AG04450 (cell line): ENCODE results near the gene TRIM27. TPM values are rescaled to one million over a fixed set of nuclear protein-coding genes. Genes with fewer than 3 reads are reported as not detected.

Experiments used
- CTCF ChIA-PET: fragments of 300-600, 350-600 bp; formaldehyde crosslinking; extraction: SDS; loops from one replicate; lab custom pipeline; 2022; ENCODE audit warnings: antibody characterized with exemption, inconsistent platforms; lab: Charles Lee
- POLR2A ChIA-PET: fragments of 350-600 bp; formaldehyde crosslinking; extraction: SDS; loops from one replicate; lab custom pipeline; 2021; ENCODE audit warnings: antibody characterized with exemption, inconsistent platforms; lab: Yijun Ruan, JAX
- DNase-seq: peaks from one replicate; pipeline ENCODE4 v3.0.0-alpha.2; 2011; ENCODE audit warnings: low read depth, low spot score
- H3K27ac ChIP-seq: one replicate; pipeline ENCODE4 v1.5.1; 2012; ENCODE audit warnings: low read depth, low read length, control low read depth
- H3K27me3 ChIP-seq: one replicate; pipeline ENCODE4 v1.6.0; 2012; ENCODE audit warnings: low read length; ENCODE audit not compliant: control insufficient read depth, insufficient read depth
- H3K4me3 ChIP-seq: 2 replicates; pipeline ENCODE4 v1.5.1; 2011; ENCODE audit warnings: mild to moderate bottlenecking, low read depth, low read length, control low read depth
- H3K9me3 ChIP-seq: 2 replicates; pipeline ENCODE4 v1.5.1; 2012; ENCODE audit warnings: low read length; ENCODE audit not compliant: control insufficient read depth, insufficient read depth
- polyA plus RNA-seq: library from polyadenylated mRNA; depleted of rRNA; stranded (reverse); fragments of >200 nt; gene quantifications from 2 replicates; pipeline ENCODE4 v1.2.3, GENCODE V29; 2011
- TF ChIP-seq, protein P1 (sequence below): IDR thresholded peaks from 2 replicates; pipeline ENCODE4 v1.5.1; 2011; ENCODE audit warnings: low read depth, low read length, control low read depth, inconsistent platforms

TRIM27 gene
- polyA plus RNA-seq, 1 experiment, result 73.8 TPM

DNA sequence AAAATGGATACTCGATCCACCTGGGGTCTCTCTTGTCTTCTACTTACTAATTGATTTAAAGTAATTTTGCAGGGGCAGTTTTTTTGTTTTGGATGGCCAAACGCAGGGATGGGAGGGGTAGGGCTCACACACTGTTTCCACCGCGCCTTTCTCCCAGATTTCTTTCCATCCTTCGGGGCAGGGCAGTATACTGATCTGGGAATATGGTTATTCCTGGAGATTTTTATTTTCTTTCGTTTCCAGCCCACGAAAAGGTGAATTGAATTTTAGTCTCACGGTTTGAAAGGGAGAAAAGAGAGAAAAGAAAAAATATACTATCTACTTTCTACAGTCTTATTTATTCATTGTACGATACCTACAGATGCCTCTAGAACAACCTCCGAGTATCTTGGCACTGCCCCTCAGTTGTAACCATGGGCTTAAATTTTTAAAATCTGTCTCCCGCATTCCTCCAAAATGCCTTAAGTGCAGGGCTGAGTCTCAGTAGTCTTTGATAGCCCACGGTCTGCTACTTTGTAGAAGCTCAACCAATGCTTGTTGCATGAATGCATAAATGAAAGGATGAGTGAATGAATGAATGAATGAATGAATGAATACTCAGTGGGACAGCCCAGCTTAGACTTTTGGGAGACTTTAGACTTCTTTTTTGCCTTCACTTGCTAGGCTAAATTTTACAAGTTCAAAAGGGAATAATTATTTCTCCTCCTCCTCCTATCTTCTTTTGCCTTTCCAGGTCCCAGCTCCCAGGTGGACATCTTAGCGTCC is 18.1 kb upstream of the TRIM27 start:
- Histone ChIP-seq H3K4me3 (peak overlapping the region; percentile 80), H3K27ac (no peak overlapping the region), H3K27me3 (no peaks in the 10 kb centered on the region), H3K9me3 (no peaks in the 10 kb centered on the region)
- no peak for DNase-seq
- CTCF ChIA-PET, result interaction anchor here (1.3 kb wide), 1 partner anchor 103 kb away, joined by 3 read pairs; no protein-coding TSS in a partner anchor
- TF ChIP-seq, protein P1, sequence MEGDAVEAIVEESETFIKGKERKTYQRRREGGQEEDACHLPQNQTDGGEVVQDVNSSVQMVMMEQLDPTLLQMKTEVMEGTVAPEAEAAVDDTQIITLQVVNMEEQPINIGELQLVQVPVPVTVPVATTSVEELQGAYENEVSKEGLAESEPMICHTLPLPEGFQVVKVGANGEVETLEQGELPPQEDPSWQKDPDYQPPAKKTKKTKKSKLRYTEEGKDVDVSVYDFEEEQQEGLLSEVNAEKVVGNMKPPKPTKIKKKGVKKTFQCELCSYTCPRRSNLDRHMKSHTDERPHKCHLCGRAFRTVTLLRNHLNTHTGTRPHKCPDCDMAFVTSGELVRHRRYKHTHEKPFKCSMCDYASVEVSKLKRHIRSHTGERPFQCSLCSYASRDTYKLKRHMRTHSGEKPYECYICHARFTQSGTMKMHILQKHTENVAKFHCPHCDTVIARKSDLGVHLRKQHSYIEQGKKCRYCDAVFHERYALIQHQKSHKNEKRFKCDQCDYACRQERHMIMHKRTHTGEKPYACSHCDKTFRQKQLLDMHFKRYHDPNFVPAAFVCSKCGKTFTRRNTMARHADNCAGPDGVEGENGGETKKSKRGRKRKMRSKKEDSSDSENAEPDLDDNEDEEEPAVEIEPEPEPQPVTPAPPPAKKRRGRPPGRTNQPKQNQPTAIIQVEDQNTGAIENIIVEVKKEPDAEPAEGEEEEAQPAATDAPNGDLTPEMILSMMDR, result no peak
- POLR2A ChIA-PET, result no interaction called here

DNA sequence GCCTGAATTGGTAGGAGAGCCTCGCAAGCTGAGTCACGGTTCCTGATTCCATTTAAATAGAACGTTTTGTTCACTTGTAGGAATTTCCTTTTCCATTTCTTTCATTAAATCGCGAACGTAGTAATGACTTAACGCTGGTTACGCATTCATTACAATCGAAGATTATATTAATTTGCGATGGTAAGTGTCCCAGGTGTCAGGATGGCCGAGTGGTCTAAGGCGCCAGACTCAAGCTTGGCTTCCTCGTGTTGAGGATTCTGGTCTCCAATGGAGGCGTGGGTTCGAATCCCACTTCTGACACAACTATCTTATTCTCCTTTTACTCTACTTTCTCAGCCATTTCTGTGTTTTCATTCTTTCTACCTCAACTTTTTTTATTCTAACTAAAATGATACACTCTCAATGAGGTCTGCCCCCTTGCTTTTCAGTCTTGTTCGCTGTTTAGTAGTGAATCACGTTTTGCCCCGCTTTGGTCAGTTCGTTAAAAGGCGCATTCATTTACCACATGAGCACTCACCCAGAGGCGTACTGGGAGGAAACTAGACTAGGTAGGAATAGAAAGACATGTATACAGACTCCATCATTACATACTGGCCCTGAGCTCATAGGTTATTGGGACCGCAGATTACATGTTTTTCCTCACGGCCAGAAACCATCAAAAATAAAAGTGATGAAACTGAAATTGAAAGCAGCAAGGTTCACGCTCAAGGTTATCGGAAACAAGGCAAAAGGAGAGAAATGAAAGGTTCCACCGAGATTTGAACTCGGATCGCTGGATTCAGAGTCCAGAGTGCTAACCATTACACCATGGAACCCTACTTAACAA is 17.3 kb upstream of the TRIM27 start:
- Histone ChIP-seq H3K27ac (peak overlapping the region; percentile 82), H3K4me3 (peak overlapping the region; percentile 80), H3K9me3 (no peaks in the 10 kb centered on the region), H3K27me3 (no peaks in the 10 kb centered on the region)
- ChIA-PET CTCF (interaction anchor here (0.5 to 1.3 kb wide), 2 partner anchors 67 to 102 kb away, joined by 3 read pairs; no protein-coding TSS in a partner anchor), POLR2A (interaction anchor here (0.7 to 1.8 kb wide), 4 partner anchors 17 to 304 kb away, joined by 3 to 9 read pairs (median 5); partner anchors contain the start of gene TRIM27)
- TF ChIP-seq, protein P1, result no peak
- peak; percentile 80 for DNase-seq

DNA sequence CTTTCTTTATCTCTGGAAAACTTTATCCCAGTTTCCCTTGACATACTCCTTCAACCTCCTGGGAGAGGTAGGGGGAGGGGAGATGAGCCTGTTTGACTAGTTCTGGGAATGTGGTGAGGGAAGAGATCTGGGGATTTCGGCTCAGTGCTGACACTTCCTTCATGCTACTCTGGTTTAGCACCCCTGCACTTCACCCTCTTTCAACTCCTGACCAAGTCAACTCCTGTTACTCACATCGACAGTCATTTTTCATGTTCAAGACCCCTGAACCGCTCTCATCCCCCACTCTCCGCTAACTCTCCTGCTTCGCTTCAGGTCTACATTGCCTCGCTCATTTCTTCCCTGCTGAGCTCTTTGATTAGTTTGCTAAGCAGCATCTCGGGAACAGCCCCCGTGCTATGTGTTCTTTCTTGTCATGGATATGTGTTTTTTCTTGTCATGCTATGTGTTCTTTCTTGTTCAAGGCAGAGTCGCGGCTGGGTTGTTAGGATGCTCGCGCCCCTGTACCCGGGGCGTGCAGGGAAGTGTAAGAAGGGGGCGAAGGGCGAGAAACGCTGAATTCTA is 16.6 kb upstream of the TRIM27 start:
- POLR2A ChIA-PET, result interaction anchor here (0.7 to 1.8 kb wide), 4 partner anchors 16 to 303 kb away, joined by 3 to 9 read pairs (median 5); partner anchors contain the start of gene TRIM27
- TF ChIP-seq, protein P1, result no peak
- CTCF ChIA-PET, result no interaction called here
- H3K4me3 ChIP-seq, result peak overlapping the region; percentile 80
- H3K27ac ChIP-seq, result peak overlapping the region; percentile 82
- no peak for DNase-seq
- H3K9me3 ChIP-seq, result no peaks in the 10 kb centered on the region
- no peaks in the 10 kb centered on the region for H3K27me3 ChIP-seq

DNA sequence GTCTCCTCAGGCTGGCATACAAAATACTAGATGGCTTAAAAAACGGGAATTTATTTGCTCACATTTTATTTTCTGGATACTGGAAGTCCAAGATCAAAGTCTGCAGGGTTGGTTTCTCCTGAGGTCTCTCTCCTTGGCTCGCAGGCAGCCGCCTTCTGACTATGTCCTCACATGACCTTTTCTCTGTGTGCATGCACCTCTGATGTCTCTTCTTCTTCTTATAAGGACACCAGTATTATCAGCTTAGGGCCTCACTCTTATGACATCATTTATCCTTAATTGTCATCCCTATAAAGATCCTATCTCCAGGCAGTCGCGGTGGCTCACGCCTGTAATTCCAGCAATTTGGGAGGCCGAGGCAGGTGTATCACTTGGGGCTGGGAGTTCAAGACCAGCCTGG is 9.3 kb upstream of the TRIM27 start:
- no peaks in the 10 kb centered on the region for H3K9me3 ChIP-seq
- no peaks in the 10 kb centered on the region for H3K27me3 ChIP-seq
- CTCF ChIA-PET, result interaction anchor here (0.7 to 1.2 kb wide), 2 partner anchors 9 to 65 kb away, joined by 3 read pairs; partner anchors contain the start of gene TRIM27
- no peak overlapping the region for H3K4me3 ChIP-seq
- no peak for DNase-seq
- TF ChIP-seq, protein P1, result no peak
- POLR2A ChIA-PET, result no interaction called here
- no peak overlapping the region for H3K27ac ChIP-seq
